ENCODE data around the gene DDN.

DDN gene

GRCh38 chr12:48961331-48961730 lies 37.8 kb downstream of the DDN start:
- DNase-seq = no peak

GRCh38 chr12:48960834-48961233 lies 38.3 kb downstream of the DDN start:
- DNase-seq = no peak

- DNase-seq = no peak
Observed at GRCh38 chr12:48958049-48958388, 41.2 kb downstream of the DDN start.

DNA sequence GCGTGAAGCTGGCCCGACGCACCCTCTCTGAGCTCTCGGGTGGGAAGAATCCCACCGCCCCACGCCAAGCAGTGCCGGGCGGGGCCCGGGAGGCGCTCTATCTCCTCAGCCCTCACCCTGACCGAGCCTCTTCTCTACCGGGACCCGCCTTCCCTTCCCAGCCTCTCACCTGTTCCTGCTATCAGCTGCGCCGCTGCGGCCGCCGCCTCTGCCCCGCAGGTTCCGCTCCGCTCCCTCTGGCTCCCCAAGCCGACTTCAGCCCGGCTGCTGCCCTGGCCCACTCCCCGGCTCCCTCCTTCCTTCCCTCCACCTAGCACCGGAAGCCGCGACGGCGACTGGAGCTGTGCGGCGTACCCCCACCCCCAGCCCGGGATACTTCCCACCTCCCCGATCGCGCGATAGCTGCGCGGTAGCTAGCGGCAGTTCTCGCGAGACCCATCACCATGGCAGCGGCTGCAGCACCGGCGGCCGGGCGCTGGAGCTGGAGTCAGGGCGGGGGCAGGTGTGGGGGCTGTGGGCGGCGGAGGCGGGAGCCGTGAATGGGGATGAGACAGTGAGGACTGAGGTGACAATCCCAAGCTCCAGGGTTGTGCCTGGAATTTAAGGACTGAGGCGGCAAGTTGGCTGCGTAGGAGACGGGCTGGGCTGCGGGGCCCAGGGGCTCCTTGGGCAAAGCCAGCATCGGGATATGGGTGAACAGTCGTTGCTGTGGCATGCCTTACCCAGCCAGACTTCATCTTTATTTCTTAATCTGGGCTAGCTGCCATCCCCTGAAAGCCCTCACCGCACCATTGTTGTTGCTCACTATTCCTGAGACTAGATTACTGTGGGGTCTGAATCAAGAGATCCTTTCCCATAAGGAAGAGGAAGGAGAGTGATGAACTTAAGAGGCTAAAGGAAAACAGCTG lies 41.8 kb downstream of the DDN start, which contains the start of gene ARF3:
Gene ARF3 (minus strand): TSS at position 347 of the 908 bp plus-strand sequence. CDS start 16,392 bp downstream, outside the sequence.
- DNase-seq = peak; percentile 88 to 91

DNA sequence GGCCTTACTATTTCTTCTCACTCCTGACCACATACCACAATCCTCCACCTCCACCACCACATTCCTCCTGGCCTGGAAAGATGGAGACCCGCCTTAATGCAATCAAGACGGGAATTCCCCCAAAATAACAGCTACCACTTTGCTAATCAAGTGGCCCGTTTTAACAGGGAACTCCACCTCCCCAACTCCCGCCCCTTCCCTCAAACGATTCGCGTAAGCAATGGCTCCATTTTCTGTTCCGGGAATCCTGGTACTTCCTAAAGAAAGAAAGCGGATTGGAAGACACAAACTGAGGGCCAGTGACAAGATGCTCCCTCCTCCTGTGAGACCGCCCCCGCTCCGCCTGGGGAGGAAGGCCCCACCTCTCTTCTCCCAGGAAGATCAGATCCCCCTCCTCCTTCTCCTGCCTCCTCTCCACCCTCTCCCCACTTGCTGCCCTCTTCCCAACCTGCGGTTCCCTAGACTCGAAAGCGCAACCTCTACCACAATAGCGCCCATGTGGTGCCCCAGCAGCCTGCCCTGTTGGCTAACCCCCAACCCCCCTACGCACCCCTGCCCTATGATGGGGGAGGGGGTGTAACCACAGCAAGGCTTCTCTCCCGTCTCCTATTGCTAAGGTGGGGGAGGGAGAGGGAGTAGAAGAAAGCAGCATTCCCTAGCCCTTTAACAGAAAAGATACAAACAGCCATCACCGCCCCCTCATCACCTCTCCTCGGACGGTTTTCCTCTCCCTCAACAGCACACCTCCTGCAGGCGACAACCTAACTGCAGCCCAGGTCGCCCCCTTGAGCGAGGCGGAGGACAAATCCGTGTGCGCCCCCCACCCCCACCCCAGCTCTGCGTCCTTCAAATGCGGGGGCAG lies 42.7 kb downstream of the DDN start:
- no peak for DNase-seq

DNA sequence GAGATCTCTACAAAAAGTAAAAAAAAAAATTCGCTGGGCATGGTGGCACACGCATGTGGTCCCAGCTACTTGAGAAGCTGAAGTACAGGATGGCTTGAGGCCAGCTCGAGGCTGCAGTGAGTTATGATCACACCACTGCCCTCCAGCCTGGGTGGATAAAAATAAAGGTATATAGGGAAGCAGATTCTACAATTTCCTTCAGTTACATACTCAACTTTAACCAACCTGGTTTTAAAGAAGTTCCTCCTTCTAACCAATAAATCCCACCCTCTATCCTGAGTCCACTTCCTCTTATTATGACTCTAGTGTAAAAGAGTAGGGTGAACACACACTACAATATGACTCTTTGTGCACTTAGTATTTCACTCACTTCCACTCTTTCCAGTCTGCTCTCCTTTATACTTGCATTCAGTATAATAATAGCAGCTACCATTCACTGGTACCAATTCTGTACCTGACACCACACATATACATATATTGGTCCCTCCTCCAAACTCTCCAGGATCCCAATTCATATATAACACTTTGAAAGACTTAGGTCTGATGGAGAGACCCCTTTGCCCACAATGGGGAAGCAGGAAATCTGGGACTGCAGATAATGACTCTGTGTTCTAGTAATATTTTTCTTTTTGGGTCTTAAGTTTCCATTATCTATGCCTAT lies 44.2 kb downstream of the DDN start:
- no peak for DNase-seq

DNA sequence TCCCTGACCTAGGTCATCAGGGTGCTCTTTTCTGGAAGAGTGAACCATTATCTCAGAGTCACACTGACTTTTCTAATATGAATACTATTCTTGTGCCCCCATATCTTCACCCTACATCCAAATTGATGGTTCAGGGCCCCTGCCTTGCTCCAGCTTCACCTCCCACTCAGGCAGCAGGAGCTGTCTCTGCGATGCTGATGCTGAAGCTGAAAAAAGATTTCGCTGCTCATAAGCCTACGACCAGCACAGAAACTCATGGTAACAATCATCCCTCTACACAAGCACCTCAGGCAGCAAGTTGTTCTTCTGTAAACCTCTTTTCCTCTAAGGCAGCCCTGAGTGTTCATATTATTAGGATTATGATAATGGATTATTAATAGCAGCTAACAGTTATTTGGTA lies 45.1 kb downstream of the DDN start:
- no peak for DNase-seq

- DNase-seq = no peak
Observed at GRCh38 chr12:48952691-48953090, 46.5 kb downstream of the DDN start.

GRCh38 chr12:48947727-48948126 lies 51.4 kb downstream of the DDN start:
- DNase-seq = no peak

DNA sequence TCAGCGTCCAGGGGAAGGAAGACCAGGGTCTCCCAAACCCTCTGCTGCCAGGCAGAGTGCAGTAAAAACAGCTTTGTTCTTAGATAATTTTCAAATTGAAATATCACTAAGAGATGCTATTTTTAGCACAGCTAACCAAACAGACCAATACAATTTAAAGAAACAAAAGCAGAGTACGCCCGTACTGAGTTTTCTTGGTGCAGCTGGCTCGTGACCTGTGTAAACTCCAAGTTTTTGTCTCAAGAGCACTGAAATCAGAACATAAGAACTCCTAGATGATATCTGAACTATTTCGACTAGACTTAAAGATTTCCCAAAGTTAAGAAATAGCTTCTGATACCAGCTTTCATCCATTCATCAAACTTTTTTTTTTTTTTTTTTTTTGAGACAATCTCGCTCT lies 52.2 kb downstream of the DDN start:
- DNase-seq = no peak

DNA sequence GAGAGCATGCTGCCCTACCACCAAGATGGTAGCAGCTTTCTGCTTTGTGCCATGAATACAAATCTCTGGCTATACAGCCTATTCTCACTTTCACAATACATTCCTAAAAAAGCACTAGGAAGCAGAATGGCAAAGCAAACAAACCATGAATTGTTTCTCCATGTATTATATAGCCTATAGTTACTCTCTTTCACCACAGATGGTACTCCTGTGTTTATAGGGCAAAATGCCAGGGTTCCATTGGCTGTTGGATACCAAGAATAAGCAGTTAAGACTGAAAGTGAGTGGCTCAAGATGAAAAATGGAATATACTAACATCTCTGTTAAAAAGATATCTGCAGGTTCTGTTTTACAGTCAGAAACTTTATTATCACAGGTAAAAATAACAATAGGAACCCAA lies 53.0 kb downstream of the DDN start:
- DNase-seq = no peak

Data from activated CD4-positive, alpha-beta T cell treated with anti-CD3 and anti-CD28 coated beads, Interleukin-2, amount 50 U/mL, for 4 hours (primary cell).